ENCODE data around the gene GBGT1.
"Not testable (repeated sequence)": the region's sequence is repeated elsewhere in the genome, so short reads cannot be mapped to it uniquely, and the experiment has no call there.

The GBGT1 gene

GRCh38 chr9:133180953-133181352, 17.2 kb upstream of the GBGT1 start:
- no peak overlapping the region for H3K4me3 ChIP-seq (ENCODE audit: low read depth, low read length)
- no peak for TF ChIP-seq CTCF (conservative IDR thresholded peaks at IDR 0.05; ENCODE audit: low read depth, low read length)
- no peak for DNase-seq (ENCODE audit: low read depth)

GRCh38 chr9:133173056-133173455, 9.3 kb upstream of the GBGT1 start:
- H3K4me3 ChIP-seq (ENCODE audit: low read depth, low read length), result no peak overlapping the region
- no peak for TF ChIP-seq CTCF (conservative IDR thresholded peaks at IDR 0.05; ENCODE audit: low read depth, low read length)
- DNase-seq (ENCODE audit: low read depth), result no peak

- TF ChIP-seq CTCF (conservative IDR thresholded peaks at IDR 0.05; ENCODE audit: low read depth, low read length), result no peak
- no peak for DNase-seq (ENCODE audit: low read depth)
- H3K4me3 ChIP-seq (ENCODE audit: low read depth, low read length), result no peak overlapping the region
These were observed 7.6 kb upstream of the GBGT1 start for GRCh38 chr9:133171161-133171961.

GRCh38 chr9:133170716-133171115, 7.0 kb upstream of the GBGT1 start:
- no peak overlapping the region for H3K4me3 ChIP-seq (ENCODE audit: low read depth, low read length)
- DNase-seq (ENCODE audit: low read depth), result no peak

DNA sequence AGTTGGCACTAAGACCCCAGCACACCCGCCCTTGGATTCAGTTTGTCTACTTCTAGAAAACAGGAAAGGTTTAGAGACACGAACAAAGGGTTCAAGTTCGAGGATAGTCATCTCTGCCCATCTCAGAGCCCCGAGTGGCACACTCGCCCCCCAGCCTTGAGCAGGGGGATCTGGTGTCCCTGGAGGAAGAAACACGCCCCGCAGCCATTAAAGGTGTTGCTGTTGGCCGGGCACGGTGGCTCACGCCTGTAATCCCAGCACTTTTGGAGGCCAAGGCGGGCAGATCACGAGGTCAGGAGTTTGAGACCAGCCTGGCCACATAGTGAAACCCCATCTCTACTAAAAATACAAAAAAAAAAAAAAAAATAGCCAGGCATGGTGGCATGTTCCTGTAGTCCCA, 6.0 kb upstream of the GBGT1 start:
- not testable (repeated sequence) for DNase-seq (ENCODE audit: low read depth); H3K4me3 ChIP-seq (ENCODE audit: low read depth, low read length)

More at GRCh38 chr9:133170716-133171115, 7.0 kb upstream of the GBGT1 start:
- TF ChIP-seq CTCF (conservative IDR thresholded peaks at IDR 0.05; ENCODE audit: low read depth, low read length), result no peak

- no peak for DNase-seq (ENCODE audit: low read depth)
- no peak for TF ChIP-seq CTCF (conservative IDR thresholded peaks at IDR 0.05; ENCODE audit: low read depth, low read length)
These were observed 5.4 kb upstream of the GBGT1 start for GRCh38 chr9:133169102-133169501.

DNA sequence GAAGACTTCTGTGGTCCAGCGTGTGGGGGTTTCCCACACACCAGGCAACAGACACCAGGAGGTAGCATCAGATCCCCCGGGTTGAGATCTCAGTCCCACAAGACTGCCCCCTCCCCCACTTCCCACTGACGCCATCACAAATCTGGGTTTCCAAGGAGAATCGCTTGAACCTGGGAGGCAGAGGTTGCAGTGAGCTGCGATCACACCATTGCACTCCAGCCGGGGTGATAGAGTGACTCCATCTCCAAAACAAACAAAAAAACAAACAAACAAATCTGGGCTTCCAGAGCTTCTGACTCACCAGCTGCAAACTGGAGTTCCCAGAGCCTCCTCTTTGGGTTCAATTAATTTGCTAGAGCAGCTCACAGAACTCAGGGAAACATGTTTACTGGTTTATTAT, 4.7 kb upstream of the GBGT1 start:
- peak; percentile 30 for DNase-seq (ENCODE audit: low read depth)
- no peak for TF ChIP-seq CTCF (conservative IDR thresholded peaks at IDR 0.05; ENCODE audit: low read depth, low read length)
- H3K4me3 ChIP-seq (ENCODE audit: low read depth, low read length), result no peak overlapping the region

More at GRCh38 chr9:133169102-133169501, 5.4 kb upstream of the GBGT1 start:
- H3K4me3 ChIP-seq (ENCODE audit: low read depth, low read length), result no peak overlapping the region

All from choroid plexus epithelial cell (primary cell).